Tibial nerve (tissue), 4 donors: ENCODE data around the gene OLFM1.

Source experiments
- EP300 ChIP-seq, 2 donors: sonication (generic); formaldehyde crosslinking; IDR thresholded peaks; one replicate each; pipeline ENCODE4 v1.6.1; 2017; ENCODE audit warnings: antibody characterized with exemption in 2 of 2, mild to moderate bottlenecking in 1 of 2
- TF ChIP-seq, protein P1 (sequence below), 5 experiments: fragments of 200-600 bp in 3 of 5; fragments of 450-650 bp in 2 of 5; sonication (generic) in 3 of 5; IDR thresholded peaks; one replicate each; pipeline ENCODE4 v1.5.1; 2016 to 2019; ENCODE audit warnings: antibody characterized with exemption in 5 of 5, mild to moderate bottlenecking in 3 of 5, moderate library complexity in 2 of 5

DNA sequence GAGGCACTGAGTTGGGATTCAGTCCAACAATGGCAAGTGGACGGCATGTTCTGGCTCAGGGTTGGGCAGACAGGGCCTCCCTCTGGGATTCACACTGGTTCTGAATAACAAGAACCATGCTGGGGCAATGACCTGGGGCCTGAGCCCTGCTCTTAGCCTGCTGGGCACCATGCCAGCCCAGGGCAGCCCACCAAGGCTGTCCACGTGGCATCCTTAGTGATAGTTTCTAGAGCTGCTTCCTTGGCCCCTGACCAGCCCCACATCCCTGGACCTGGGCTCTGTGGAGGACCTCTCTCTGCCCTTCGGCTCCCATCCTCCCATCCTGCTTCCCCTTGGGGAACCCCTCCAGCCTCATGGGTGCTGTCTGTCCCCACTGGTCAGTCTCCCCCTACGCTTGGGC, 22.3 kb upstream of the OLFM1 start:
- TF ChIP-seq EP300 (IDR thresholded peaks at IDR 0.05) = no peak
- TF ChIP-seq, protein P1, sequence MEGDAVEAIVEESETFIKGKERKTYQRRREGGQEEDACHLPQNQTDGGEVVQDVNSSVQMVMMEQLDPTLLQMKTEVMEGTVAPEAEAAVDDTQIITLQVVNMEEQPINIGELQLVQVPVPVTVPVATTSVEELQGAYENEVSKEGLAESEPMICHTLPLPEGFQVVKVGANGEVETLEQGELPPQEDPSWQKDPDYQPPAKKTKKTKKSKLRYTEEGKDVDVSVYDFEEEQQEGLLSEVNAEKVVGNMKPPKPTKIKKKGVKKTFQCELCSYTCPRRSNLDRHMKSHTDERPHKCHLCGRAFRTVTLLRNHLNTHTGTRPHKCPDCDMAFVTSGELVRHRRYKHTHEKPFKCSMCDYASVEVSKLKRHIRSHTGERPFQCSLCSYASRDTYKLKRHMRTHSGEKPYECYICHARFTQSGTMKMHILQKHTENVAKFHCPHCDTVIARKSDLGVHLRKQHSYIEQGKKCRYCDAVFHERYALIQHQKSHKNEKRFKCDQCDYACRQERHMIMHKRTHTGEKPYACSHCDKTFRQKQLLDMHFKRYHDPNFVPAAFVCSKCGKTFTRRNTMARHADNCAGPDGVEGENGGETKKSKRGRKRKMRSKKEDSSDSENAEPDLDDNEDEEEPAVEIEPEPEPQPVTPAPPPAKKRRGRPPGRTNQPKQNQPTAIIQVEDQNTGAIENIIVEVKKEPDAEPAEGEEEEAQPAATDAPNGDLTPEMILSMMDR (IDR thresholded peaks at IDR 0.05) = no peak
